GM12874 (cell line): ENCODE results near the gene ZFAND3.

Experiments
- TF ChIP-seq, protein P1 (sequence below): IDR thresholded peaks from 2 replicates; pipeline ENCODE4 v1.5.1; 2011; ENCODE audit warnings: low read depth, mild to moderate bottlenecking, control low read depth, low read length, moderate library complexity; ENCODE audit not compliant: insufficient read depth

The ZFAND3 gene

DNA sequence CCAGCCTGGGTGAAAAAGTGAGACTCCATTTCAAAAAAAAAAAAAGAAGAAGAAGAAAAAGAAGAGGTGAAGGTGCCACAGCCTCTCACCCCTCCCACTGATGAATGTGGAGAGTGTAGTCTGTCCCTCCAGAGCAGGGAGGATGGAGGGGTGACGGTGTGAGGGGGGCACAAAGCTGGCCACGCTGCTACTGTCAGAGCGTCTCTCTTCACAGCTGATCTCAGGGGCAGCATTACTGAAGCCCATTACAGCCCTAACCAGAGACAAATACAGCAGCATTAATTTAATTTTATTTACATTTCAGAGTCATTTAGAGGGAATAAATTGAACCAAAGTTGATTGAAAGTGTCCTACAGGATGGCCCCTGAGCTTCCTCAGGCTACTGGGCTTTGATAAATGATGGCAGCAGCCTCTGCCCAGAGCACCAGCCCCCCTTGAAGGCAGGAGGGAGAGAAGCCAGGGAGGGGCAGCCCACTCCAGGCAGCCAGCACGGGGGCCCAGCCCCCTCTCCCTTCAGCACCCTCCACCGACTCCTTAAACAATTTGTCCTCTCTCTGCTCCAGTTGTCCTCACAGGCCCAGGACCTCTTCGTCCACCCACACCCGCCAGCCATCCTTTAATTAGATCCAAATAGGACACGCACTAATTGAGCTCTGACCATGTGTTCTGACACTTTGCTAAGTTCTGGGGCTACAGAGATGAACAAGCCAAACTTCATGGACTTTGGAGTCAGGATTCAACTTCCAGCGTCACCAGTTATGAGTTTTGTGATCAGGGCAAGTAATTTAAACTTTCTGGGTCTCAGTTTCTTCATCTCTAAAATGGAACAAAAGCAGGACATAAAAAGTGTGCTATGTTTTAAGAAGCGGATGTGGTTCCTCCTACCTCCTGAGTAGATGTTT, 18.6 kb upstream of the ZFAND3 start:
- TF ChIP-seq, protein P1, sequence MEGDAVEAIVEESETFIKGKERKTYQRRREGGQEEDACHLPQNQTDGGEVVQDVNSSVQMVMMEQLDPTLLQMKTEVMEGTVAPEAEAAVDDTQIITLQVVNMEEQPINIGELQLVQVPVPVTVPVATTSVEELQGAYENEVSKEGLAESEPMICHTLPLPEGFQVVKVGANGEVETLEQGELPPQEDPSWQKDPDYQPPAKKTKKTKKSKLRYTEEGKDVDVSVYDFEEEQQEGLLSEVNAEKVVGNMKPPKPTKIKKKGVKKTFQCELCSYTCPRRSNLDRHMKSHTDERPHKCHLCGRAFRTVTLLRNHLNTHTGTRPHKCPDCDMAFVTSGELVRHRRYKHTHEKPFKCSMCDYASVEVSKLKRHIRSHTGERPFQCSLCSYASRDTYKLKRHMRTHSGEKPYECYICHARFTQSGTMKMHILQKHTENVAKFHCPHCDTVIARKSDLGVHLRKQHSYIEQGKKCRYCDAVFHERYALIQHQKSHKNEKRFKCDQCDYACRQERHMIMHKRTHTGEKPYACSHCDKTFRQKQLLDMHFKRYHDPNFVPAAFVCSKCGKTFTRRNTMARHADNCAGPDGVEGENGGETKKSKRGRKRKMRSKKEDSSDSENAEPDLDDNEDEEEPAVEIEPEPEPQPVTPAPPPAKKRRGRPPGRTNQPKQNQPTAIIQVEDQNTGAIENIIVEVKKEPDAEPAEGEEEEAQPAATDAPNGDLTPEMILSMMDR: no peak

DNA sequence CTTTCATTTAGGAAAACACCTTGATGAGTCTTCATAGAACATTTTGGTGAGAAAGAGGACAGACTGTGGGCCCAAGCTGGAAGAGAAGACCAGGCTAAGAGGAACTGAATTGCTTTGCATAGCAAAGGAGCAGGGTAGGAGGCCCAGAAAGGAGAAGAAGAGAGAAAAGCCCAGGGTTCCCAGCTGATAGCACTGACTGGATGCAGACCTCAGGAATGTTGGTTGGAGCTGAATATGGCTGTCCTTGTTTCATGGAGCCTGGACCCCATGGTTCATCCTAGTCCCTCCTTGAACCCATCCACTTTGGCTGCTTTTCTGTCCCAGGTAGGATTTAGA, 18.0 kb upstream of the ZFAND3 start:
- TF ChIP-seq, protein P1: no peak

DNA sequence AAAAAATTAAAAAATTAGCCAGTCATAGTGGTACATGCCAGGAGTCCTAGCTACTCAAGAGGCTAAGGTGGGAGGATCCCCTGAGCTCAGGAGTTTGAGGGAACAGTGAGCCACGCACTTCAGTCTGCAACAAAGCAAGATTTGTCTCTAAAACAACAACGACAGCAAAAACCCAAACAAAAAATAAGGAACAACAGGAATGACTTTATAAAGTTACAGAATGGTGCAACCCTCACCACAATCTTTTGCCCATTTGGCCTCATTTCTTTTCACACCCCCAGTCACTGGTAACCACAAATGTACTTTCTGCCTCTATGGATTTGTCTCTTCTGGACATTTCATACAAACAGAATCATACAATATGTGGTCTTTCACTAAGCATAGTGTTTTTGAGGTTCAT, 16.7 kb upstream of the ZFAND3 start:
- TF ChIP-seq, protein P1: no peak

DNA sequence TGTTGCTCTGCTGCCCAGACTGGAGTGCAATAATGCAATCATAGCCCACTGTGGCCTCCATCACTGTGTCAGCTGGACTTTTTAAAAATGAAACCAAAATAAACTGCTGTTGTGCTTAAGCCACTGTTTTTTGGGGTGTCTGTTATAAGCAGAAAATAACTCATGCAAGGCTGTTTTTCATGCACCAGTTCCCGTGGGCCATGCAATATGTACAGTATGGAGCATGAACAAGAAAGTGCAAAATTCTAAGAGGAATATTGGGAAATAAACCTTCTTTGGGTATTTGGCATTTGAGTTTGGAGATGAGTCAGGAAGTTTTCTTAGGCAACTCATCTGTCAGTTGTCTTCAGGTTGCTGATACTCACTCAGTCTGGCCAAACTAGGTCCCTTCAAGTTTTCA, 14.9 kb upstream of the ZFAND3 start:
- TF ChIP-seq, protein P1: no peak

DNA sequence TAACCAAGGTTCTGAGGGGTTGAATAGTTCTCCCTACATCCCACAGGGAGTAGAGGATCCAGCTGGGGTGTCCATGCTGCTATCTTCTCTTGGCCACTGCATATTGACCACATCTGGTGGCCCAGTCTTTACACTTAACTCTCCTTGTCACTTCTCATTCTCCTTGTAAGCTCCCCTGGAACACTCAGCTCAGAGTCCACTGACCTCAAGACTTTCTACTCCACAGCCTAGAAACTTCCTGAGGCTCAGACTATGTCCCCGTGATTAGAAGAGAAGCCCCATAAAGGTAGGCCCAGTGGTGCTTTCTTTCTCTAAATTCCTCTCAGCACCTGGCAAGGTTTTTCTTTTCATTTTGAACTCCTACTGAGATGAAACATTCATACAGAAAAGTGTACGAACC, 13.3 kb upstream of the ZFAND3 start:
- TF ChIP-seq, protein P1: no peak

DNA sequence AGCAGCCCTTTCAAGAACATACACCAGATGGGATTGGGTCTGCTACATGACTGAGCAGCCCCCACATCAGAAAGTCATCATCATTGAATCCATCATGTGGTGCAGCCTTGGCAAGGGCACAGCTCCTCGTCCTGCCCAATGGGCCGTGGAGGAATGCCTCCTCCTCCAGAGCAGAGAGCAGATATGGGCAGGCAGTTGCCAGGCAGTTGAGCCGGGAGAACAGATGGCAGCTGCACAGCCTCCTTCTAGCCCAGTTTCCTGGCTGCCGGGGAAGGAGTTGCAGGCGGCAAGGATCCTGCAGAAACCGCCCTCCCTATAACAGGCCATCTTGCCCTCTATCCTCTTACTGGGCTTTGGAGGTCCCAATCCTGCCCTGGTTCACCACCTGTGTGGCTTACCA, 11.9 kb upstream of the ZFAND3 start:
- TF ChIP-seq, protein P1: no peak

DNA sequence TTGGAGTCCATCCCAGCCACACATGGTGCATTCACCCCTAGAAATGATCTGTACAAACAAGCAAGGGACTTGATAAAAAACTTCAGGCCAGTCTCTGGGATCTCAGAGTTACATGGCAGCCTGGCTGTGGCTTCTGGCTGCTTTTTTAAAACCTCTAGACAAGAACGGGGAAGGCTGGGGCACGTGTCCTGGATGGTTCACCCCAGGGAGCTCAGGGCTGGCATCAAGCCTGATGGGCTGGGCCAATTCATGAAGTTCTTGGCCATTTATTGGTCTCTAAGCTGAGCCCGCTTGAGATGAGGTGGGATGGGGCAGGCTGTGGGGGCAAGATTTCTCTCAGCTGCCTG, 10.4 kb upstream of the ZFAND3 start:
- TF ChIP-seq, protein P1: no peak

DNA sequence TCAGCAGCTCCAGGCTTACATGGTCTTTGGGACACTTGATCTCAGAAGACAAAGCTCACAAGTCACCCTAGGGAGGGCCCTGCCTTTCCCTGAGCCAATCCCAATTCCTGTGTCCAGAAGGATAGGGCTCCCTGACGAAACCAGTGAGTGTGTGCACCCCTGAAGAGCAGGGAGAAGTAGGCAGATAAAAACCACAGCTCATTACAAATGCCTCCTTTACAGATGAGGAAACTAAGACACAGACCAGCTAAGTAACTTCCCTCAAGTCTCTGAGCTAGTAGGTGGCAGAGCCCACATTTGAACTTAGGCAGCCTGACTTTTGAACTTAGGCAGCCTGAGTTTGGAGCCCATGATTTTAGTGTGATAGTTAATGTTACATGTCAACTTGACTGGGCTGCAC, 6.7 kb upstream of the ZFAND3 start:
- TF ChIP-seq, protein P1: no peak
